WTC11 (cell line): ENCODE data around the gene ZNF496. TPM values are rescaled to one million over a fixed set of nuclear protein-coding genes. Genes with fewer than 3 reads are reported as not detected.

ENCODE experiments used
- ATAC-seq: fragments of 200-7000 bp; cut with Tn5 transposase; 2 replicates; pipeline ENCODE4 v1.10.0; 2021; ENCODE audit warnings: mild to moderate bottlenecking, moderate library complexity
- CTCF ChIA-PET: fragments of 300-600 bp; sonication (Branson Sonifier 250); formaldehyde crosslinking; loops from one replicate; lab custom pipeline; 2021; ENCODE audit warnings: antibody characterized with exemption; lab: Charles Lee
- POLR2A ChIA-PET: fragments of 350-600 bp; sonication (Branson Sonifier 250); formaldehyde crosslinking; loops from one replicate; lab custom pipeline; 2021; ENCODE audit warnings: antibody characterized with exemption; lab: Charles Lee
- DNase-seq: peaks from one replicate; pipeline ENCODE4 v3.0.0; 2021; ENCODE audit warnings: low spot score
- H3K27ac Mint-ChIP-seq: 2 replicates; pipeline ENCODE4 v1.8.0; 2021; ENCODE audit warnings: mixed read lengths
- H3K27me3 Mint-ChIP-seq: 2 replicates; pipeline ENCODE4 v1.8.0; 2021; ENCODE audit warnings: low read depth, mild to moderate bottlenecking, moderate library complexity, mixed read lengths
- H3K36me3 Mint-ChIP-seq: 2 replicates; pipeline ENCODE4 v1.8.0; 2021; ENCODE audit warnings: mixed read lengths
- H3K4me1 Mint-ChIP-seq: 2 replicates; pipeline ENCODE4 v1.8.0; 2022; ENCODE audit warnings: mixed read lengths
- H3K4me3 Mint-ChIP-seq: 2 replicates; pipeline ENCODE4 v1.8.0; 2021; ENCODE audit warnings: mild to moderate bottlenecking, moderate library complexity, mixed read lengths
- H3K9me3 Mint-ChIP-seq: 2 replicates; pipeline ENCODE4 v1.8.0; 2021; ENCODE audit warnings: mixed read lengths
- CREM ChIP-seq: sonication (generic); formaldehyde crosslinking; IDR thresholded peaks from 2 replicates; pipeline ENCODE4 v1.8.1; 2022; ENCODE audit warnings: mild to moderate bottlenecking, missing genetic modification reagents, moderate library complexity
- FOXK1 ChIP-seq: sonication (generic); formaldehyde crosslinking; IDR thresholded peaks from 2 replicates; pipeline ENCODE4 v1.8.0; 2022; ENCODE audit warnings: mild to moderate bottlenecking, moderate library complexity, missing genetic modification reagents
- GTF2I ChIP-seq: fragments of 250-450 bp; sonication (Bioruptor Pico); conservative IDR thresholded peaks from 2 replicates; pipeline ENCODE4 v1.4.0; 2021; ENCODE audit warnings: mild to moderate bottlenecking
- JUN ChIP-seq: sonication (generic); formaldehyde crosslinking; IDR thresholded peaks from 2 replicates; pipeline ENCODE4 v1.8.0; 2023; ENCODE audit warnings: mild to moderate bottlenecking, missing genetic modification reagents
- NFATC4 ChIP-seq: fragments of 250-450 bp; sonication (Bioruptor Pico); IDR thresholded peaks from 2 replicates; pipeline ENCODE4 v1.9.0; 2021; ENCODE audit warnings: mild to moderate bottlenecking
- NFE2L1 ChIP-seq: sonication (generic); formaldehyde crosslinking; IDR thresholded peaks from 2 replicates; pipeline ENCODE4 v1.8.1; 2023; ENCODE audit warnings: missing genetic modification reagents
- SOX15 ChIP-seq: fragments of 250-450 bp; sonication (Bioruptor Pico); IDR thresholded peaks from 2 replicates; pipeline ENCODE4 v1.9.0; 2021; ENCODE audit warnings: mild to moderate bottlenecking
- SP1 ChIP-seq: sonication (generic); formaldehyde crosslinking; conservative IDR thresholded peaks from 2 replicates; pipeline ENCODE4 v1.8.1; 2022; ENCODE audit warnings: missing genetic modification reagents
- ZNF317 ChIP-seq: sonication (generic); formaldehyde crosslinking; IDR thresholded peaks from 2 replicates; pipeline ENCODE4 v1.8.1; 2023; ENCODE audit warnings: low read depth, mild to moderate bottlenecking, moderate library complexity, missing genetic modification reagents, borderline replicate concordance
- total RNA-seq: library from RNA; stranded (reverse); gene quantifications from 3 replicates; pipeline ENCODE4 v1.2.3, GENCODE V29; 2021
- TF ChIP-seq, protein P1 (sequence below): sonication (generic); formaldehyde crosslinking; IDR thresholded peaks from 2 replicates; pipeline ENCODE4 v1.8.0; 2023; ENCODE audit warnings: missing genetic modification reagents, mild to moderate bottlenecking, borderline replicate concordance
- TF ChIP-seq, protein P2 (sequence below): fragments of 250-450 bp; sonication (Bioruptor Pico); IDR thresholded peaks from 2 replicates; pipeline ENCODE4 v1.9.0; 2021; ENCODE audit warnings: mild to moderate bottlenecking, borderline replicate concordance
- TF ChIP-seq, protein P3 (sequence below): sonication (generic); formaldehyde crosslinking; IDR thresholded peaks from 2 replicates; pipeline ENCODE4 v1.8.1; 2023; ENCODE audit warnings: mild to moderate bottlenecking, missing genetic modification reagents
- TF ChIP-seq, protein P4 (sequence below): sonication (generic); formaldehyde crosslinking; IDR thresholded peaks from 2 replicates; pipeline ENCODE4 v1.8.1; 2022; ENCODE audit warnings: mild to moderate bottlenecking, missing genetic modification reagents, moderate library complexity, borderline replicate concordance
- TF ChIP-seq, protein P5 (sequence below): sonication (generic); formaldehyde crosslinking; IDR thresholded peaks from 2 replicates; pipeline ENCODE4 v1.8.1; 2023; ENCODE audit warnings: mild to moderate bottlenecking, missing genetic modification reagents, moderate library complexity
- TF ChIP-seq, protein P6 (sequence below): sonication (generic); formaldehyde crosslinking; IDR thresholded peaks from 2 replicates; pipeline ENCODE4 v1.8.1; 2023; ENCODE audit warnings: mild to moderate bottlenecking, moderate library complexity, missing genetic modification reagents

Gene ZNF496
- total RNA-seq, 1 experiment from 2014 or later = 88.3 TPM

DNA sequence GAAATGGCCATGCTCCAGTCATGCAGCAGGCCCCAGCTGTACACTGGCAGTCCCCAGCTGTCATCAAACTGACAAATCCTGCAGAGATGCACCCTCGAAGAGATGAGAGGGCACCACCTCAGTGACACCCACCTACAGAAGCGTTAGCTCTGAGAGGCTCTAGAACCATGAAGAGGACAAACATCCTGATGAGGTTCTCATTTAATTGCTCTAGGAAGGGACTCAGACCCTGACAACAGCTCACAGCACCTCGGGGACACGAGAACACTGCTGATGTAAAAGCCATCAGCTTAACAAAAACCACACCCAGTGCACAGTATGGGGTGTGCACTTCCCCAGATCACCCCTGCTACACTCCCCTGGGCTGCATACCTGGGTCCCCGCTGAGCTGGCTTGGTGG lies 3.4 kb downstream of the ZNF496 start (continued):
- TF ChIP-seq JUN (CRISPR knock-in tag) (no peak), GTF2I (CRISPR knock-in tag) (no peak)
- TF ChIP-seq, protein P1, sequence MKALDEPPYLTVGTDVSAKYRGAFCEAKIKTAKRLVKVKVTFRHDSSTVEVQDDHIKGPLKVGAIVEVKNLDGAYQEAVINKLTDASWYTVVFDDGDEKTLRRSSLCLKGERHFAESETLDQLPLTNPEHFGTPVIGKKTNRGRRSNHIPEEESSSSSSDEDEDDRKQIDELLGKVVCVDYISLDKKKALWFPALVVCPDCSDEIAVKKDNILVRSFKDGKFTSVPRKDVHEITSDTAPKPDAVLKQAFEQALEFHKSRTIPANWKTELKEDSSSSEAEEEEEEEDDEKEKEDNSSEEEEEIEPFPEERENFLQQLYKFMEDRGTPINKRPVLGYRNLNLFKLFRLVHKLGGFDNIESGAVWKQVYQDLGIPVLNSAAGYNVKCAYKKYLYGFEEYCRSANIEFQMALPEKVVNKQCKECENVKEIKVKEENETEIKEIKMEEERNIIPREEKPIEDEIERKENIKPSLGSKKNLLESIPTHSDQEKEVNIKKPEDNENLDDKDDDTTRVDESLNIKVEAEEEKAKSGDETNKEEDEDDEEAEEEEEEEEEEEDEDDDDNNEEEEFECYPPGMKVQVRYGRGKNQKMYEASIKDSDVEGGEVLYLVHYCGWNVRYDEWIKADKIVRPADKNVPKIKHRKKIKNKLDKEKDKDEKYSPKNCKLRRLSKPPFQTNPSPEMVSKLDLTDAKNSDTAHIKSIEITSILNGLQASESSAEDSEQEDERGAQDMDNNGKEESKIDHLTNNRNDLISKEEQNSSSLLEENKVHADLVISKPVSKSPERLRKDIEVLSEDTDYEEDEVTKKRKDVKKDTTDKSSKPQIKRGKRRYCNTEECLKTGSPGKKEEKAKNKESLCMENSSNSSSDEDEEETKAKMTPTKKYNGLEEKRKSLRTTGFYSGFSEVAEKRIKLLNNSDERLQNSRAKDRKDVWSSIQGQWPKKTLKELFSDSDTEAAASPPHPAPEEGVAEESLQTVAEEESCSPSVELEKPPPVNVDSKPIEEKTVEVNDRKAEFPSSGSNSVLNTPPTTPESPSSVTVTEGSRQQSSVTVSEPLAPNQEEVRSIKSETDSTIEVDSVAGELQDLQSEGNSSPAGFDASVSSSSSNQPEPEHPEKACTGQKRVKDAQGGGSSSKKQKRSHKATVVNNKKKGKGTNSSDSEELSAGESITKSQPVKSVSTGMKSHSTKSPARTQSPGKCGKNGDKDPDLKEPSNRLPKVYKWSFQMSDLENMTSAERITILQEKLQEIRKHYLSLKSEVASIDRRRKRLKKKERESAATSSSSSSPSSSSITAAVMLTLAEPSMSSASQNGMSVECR (CRISPR knock-in tag) = no peak

DNA sequence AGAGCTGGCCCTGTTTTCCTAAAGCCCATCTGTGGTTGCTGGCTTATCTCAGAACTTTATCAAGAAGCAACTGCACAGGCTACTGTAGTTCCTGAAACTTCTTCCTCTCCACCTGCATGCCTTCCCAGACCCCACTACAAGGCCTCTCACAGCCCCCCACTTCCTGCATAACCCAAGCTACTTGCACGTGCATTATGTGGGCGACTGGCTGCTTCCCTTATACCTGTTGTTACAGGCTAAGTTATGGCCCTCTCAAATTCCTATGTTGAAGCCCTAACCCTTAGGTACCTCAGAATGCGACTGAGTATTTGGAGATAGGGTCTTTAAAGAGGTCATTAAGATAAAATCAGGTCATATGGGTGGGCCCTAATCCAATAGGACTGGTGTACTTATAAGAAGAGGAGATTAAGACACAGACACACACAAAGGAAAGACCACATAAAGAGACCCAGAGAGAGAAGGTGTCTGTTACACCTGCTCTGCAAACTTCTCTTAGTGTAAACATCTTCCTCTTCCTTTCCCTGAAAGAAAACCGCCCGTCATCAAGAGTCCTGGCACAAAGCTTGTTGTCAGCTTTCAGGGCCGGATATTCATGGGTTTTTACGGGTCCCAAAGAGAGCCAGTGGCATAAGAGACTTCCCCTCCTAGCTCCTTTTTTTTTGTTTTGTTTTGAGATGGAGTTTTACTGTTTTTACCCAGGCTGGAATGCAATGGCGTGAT lies 5.1 kb downstream of the ZNF496 start:
- no peak overlapping the region for H3K4me3 Mint-ChIP-seq
- H3K4me1 Mint-ChIP-seq = peaks cover 34% of the 10 kb centered on the region
- no peaks in the 10 kb centered on the region for H3K9me3 Mint-ChIP-seq
- peaks cover 72% of the 10 kb centered on the region for H3K36me3 Mint-ChIP-seq
- ChIA-PET CTCF (no interaction called here), POLR2A (no interaction called here)
- H3K27me3 Mint-ChIP-seq = no peaks in the 10 kb centered on the region; the same call in 1 of the 2 replicates
- DNase-seq (no peak), ATAC-seq (no peak)
- no peak overlapping the region for H3K27ac Mint-ChIP-seq
- TF ChIP-seq NFATC4 (CRISPR knock-in tag) (no peak), ZNF317 (CRISPR knock-in tag) (no peak), GTF2I (CRISPR knock-in tag) (no peak), SP1 (CRISPR knock-in tag) (no peak)
- TF ChIP-seq, protein P2, sequence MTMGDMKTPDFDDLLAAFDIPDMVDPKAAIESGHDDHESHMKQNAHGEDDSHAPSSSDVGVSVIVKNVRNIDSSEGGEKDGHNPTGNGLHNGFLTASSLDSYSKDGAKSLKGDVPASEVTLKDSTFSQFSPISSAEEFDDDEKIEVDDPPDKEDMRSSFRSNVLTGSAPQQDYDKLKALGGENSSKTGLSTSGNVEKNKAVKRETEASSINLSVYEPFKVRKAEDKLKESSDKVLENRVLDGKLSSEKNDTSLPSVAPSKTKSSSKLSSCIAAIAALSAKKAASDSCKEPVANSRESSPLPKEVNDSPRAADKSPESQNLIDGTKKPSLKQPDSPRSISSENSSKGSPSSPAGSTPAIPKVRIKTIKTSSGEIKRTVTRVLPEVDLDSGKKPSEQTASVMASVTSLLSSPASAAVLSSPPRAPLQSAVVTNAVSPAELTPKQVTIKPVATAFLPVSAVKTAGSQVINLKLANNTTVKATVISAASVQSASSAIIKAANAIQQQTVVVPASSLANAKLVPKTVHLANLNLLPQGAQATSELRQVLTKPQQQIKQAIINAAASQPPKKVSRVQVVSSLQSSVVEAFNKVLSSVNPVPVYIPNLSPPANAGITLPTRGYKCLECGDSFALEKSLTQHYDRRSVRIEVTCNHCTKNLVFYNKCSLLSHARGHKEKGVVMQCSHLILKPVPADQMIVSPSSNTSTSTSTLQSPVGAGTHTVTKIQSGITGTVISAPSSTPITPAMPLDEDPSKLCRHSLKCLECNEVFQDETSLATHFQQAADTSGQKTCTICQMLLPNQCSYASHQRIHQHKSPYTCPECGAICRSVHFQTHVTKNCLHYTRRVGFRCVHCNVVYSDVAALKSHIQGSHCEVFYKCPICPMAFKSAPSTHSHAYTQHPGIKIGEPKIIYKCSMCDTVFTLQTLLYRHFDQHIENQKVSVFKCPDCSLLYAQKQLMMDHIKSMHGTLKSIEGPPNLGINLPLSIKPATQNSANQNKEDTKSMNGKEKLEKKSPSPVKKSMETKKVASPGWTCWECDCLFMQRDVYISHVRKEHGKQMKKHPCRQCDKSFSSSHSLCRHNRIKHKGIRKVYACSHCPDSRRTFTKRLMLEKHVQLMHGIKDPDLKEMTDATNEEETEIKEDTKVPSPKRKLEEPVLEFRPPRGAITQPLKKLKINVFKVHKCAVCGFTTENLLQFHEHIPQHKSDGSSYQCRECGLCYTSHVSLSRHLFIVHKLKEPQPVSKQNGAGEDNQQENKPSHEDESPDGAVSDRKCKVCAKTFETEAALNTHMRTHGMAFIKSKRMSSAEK (CRISPR knock-in tag) = no peak

DNA sequence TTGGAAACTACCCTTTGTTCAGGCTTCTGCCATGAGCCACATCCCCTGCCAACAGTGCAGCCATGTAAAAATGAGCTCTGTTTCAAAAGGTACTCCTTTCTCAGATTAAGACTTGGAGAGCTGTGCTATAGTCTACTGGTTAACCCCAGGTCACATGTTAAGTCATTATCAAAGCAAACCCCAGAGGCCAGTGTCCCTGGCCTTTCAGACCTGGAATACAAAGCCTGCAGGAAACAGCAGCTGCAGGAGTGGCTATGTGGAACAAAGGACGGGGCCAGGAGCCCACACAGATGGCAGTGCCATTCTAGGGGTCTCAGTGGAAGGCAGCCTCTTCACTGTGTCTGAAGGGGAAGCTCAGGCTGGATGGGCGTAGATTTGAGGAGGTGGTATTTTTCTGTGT lies 6.7 kb downstream of the ZNF496 start:
- no peak; the same call in none of the 2 replicates for ATAC-seq
- TF ChIP-seq, protein P3, sequence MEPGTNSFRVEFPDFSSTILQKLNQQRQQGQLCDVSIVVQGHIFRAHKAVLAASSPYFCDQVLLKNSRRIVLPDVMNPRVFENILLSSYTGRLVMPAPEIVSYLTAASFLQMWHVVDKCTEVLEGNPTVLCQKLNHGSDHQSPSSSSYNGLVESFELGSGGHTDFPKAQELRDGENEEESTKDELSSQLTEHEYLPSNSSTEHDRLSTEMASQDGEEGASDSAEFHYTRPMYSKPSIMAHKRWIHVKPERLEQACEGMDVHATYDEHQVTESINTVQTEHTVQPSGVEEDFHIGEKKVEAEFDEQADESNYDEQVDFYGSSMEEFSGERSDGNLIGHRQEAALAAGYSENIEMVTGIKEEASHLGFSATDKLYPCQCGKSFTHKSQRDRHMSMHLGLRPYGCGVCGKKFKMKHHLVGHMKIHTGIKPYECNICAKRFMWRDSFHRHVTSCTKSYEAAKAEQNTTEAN (CRISPR knock-in tag) = no peak
- TF ChIP-seq, protein P4, sequence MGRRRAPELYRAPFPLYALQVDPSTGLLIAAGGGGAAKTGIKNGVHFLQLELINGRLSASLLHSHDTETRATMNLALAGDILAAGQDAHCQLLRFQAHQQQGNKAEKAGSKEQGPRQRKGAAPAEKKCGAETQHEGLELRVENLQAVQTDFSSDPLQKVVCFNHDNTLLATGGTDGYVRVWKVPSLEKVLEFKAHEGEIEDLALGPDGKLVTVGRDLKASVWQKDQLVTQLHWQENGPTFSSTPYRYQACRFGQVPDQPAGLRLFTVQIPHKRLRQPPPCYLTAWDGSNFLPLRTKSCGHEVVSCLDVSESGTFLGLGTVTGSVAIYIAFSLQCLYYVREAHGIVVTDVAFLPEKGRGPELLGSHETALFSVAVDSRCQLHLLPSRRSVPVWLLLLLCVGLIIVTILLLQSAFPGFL = no peak
- TF ChIP-seq FOXK1 = no peak
- TF ChIP-seq CREM (CRISPR knock-in tag) = no peak
- no peak for TF ChIP-seq NFE2L1 (CRISPR knock-in tag)
- TF ChIP-seq SOX15 (CRISPR knock-in tag) = no peak
- TF ChIP-seq, protein P5, sequence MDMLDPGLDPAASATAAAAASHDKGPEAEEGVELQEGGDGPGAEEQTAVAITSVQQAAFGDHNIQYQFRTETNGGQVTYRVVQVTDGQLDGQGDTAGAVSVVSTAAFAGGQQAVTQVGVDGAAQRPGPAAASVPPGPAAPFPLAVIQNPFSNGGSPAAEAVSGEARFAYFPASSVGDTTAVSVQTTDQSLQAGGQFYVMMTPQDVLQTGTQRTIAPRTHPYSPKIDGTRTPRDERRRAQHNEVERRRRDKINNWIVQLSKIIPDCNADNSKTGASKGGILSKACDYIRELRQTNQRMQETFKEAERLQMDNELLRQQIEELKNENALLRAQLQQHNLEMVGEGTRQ (CRISPR knock-in tag) = no peak
- no peak for TF ChIP-seq JUN (CRISPR knock-in tag)
- TF ChIP-seq, protein P6, sequence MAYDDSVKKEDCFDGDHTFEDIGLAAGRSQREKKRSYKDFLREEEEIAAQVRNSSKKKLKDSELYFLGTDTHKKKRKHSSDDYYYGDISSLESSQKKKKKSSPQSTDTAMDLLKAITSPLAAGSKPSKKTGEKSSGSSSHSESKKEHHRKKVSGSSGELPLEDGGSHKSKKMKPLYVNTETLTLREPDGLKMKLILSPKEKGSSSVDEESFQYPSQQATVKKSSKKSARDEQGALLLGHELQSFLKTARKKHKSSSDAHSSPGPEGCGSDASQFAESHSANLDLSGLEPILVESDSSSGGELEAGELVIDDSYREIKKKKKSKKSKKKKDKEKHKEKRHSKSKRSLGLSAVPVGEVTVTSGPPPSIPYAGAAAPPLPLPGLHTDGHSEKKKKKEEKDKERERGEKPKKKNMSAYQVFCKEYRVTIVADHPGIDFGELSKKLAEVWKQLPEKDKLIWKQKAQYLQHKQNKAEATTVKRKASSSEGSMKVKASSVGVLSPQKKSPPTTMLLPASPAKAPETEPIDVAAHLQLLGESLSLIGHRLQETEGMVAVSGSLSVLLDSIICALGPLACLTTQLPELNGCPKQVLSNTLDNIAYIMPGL = no peak
- Mint-ChIP-seq H3K4me3 (no peak overlapping the region), H3K4me1 (peaks cover 27% of the 10 kb centered on the region), H3K9me3 (no peaks in the 10 kb centered on the region), H3K36me3 (peaks cover 79% of the 10 kb centered on the region), H3K27ac (no peak overlapping the region), H3K27me3 (no peaks in the 10 kb centered on the region; the same call in 1 of the 2 replicates)
- POLR2A ChIA-PET = interaction anchor here (1.1 kb wide), 1 partner anchor 11 kb away, joined by 3 read pairs; no protein-coding TSS in a partner anchor
- no peak for DNase-seq
- CTCF ChIA-PET = interaction anchor here (0.7 to 1.5 kb wide), 3 partner anchors 49 to 636 kb away, joined by 3 to 5 read pairs (median 4); no protein-coding TSS in a partner anchor
